H1 (cell line): ENCODE measurements around the gene HLX. TPM values are rescaled to one million over a fixed set of nuclear protein-coding genes. Genes with fewer than 3 reads are reported as not detected.

ENCODE experiments used
- CTCF ChIA-PET: fragments of 300-600 bp; sonication (Branson Sonifier 250); formaldehyde crosslinking; loops from one replicate; lab custom pipeline; 2021; ENCODE audit not compliant: partially characterized antibody; lab: Charles Lee
- POLR2A ChIA-PET: fragments of 300-600 bp; sonication (Branson Sonifier 250); formaldehyde crosslinking; loops from one replicate; lab custom pipeline; 2021; ENCODE audit warnings: inconsistent platforms; ENCODE audit not compliant: partially characterized antibody; lab: Charles Lee
- DNase-seq, 2 experiments: peaks; one replicate each; pipeline versions ENCODE4 v3.0.0 to v3.0.0-alpha.2; 2010 to 2022; ENCODE audit warnings: low spot score in 2 of 2, low read depth in 1 of 2, mixed read lengths in 1 of 2
- FAIRE-seq: peaks from 2 replicates; lab custom pipeline; 2011; peaks lifted over from hg19 to GRCh38; lab: Jason Lieb, UNC
- H2AFZ ChIP-seq: 2 replicates; pipeline ENCODE4 v1.8.1; 2012; ENCODE audit warnings: low read length, inconsistent platforms
- H2AK5ac ChIP-seq: 2 replicates; pipeline ENCODE4 v1.6.1; 2013; ENCODE audit warnings: low read depth, low read length
- H2BK120ac ChIP-seq: replicated peaks from 2 replicates; pipeline ENCODE3; 2013; ENCODE audit warnings: low read depth, low read length, inconsistent platforms
- H2BK12ac ChIP-seq: 2 replicates; pipeline ENCODE4 v1.6.1; 2013; ENCODE audit warnings: low read depth, low read length
- H2BK15ac ChIP-seq: 2 replicates; pipeline ENCODE4 v1.6.1; 2013; ENCODE audit warnings: low read length
- H2BK20ac ChIP-seq: 2 replicates; pipeline ENCODE4 v1.6.1; 2013; ENCODE audit warnings: low read length
- H2BK5ac ChIP-seq: 2 replicates; pipeline ENCODE4 v1.6.1; 2013; ENCODE audit warnings: low read depth, low read length
- H3K14ac ChIP-seq: 2 replicates; pipeline ENCODE4 v1.6.1; 2013; ENCODE audit warnings: inconsistent platforms; ENCODE audit not compliant: insufficient read length
- H3K18ac ChIP-seq: 2 replicates; pipeline ENCODE4 v1.6.1; 2013; ENCODE audit warnings: low read length; ENCODE audit errors: extremely low read depth
- H3K23ac ChIP-seq: 2 replicates; pipeline ENCODE4 v1.6.1; 2013; ENCODE audit warnings: inconsistent platforms; ENCODE audit not compliant: insufficient read length
- H3K23me2 ChIP-seq: 2 replicates; pipeline ENCODE4 v1.6.1; 2013; ENCODE audit warnings: low read depth, low read length
- H3K27ac ChIP-seq: 2 replicates; pipeline ENCODE4 v1.6.1; 2011; ENCODE audit warnings: low read depth, low read length, inconsistent platforms
- H3K27me3 ChIP-seq, 4 experiments: replicated peaks in 1 of 4; 1 replicate in 1 of 4; 2 replicates in 3 of 4; pipeline versions ENCODE4 v1.6.1 to v1.8.1; 2011 to 2013; ENCODE audit warnings: low read length in 3 of 4, mild to moderate bottlenecking in 3 of 4, inconsistent platforms in 2 of 4, mixed read lengths in 2 of 4, moderate library complexity in 1 of 4; ENCODE audit not compliant: control insufficient read depth in 3 of 4, insufficient read depth in 3 of 4; ENCODE audit errors: extremely low read depth in 1 of 4
- H3K36me3 ChIP-seq, 4 experiments: 2 replicates each; pipeline versions ENCODE4 v1.6.1 to v1.8.1; 2011 to 2013; ENCODE audit warnings: mild to moderate bottlenecking in 4 of 4, low read length in 3 of 4, moderate library complexity in 2 of 4, control low read depth in 1 of 4, inconsistent platforms in 1 of 4; ENCODE audit not compliant: insufficient read depth in 4 of 4, control insufficient read depth in 2 of 4
- H3K4ac ChIP-seq: replicated peaks from 2 replicates; pipeline ENCODE3; 2013; ENCODE audit warnings: low read length, low read depth, mixed read lengths, inconsistent platforms; ENCODE audit not compliant: insufficient read length
- H3K4me1 ChIP-seq, 4 experiments: replicated peaks in 1 of 4; 1 replicate in 1 of 4; 2 replicates in 3 of 4; pipeline versions ENCODE4 v1.6.1 to v1.8.1; 2011 to 2013; ENCODE audit warnings: low read length in 3 of 4, inconsistent platforms in 2 of 4, mixed read lengths in 1 of 4; ENCODE audit not compliant: insufficient read depth in 4 of 4, control insufficient read depth in 3 of 4
- H3K4me2 ChIP-seq, 2 experiments: 2 replicates each; pipeline versions ENCODE4 v1.6.1 to v1.8.1; 2011 to 2013; ENCODE audit warnings: low read depth in 2 of 2, low read length in 2 of 2, control low read depth in 1 of 2, inconsistent platforms in 1 of 2, mild to moderate bottlenecking in 1 of 2; ENCODE audit not compliant: insufficient read depth in 1 of 2
- H3K4me3 ChIP-seq, 4 experiments: fragments of 200-600, 300-600 bp in 1 of 4; sonication (generic), shearing (Covaris generic), sonication (Bioruptor Twin) in 1 of 4; 2 replicates each; pipeline versions ENCODE4 v1.5.1 to v1.8.1; 2011 to 2016; ENCODE audit warnings: low read length in 4 of 4, low read depth in 3 of 4, control low read depth in 2 of 4, inconsistent platforms in 2 of 4, mild to moderate bottlenecking in 2 of 4, mixed read lengths in 1 of 4, moderate library complexity in 1 of 4; ENCODE audit not compliant: insufficient read depth in 2 of 4; ENCODE audit errors: extremely low read depth in 1 of 4
- H3K56ac ChIP-seq: replicated peaks from 2 replicates; pipeline ENCODE3; 2013; ENCODE audit warnings: low read depth, mild to moderate bottlenecking, mixed read lengths, low read length, inconsistent platforms; ENCODE audit not compliant: insufficient read length
- H3K79me1 ChIP-seq: 2 replicates; pipeline ENCODE4 v1.6.1; 2013; ENCODE audit warnings: low read depth, low read length, control low read depth
- H3K79me2 ChIP-seq, 2 experiments: 2 replicates each; pipeline versions ENCODE4 v1.6.1 to v1.8.1; 2012 to 2013; ENCODE audit warnings: low read length in 2 of 2, mild to moderate bottlenecking in 2 of 2, inconsistent platforms in 1 of 2; ENCODE audit not compliant: insufficient read depth in 2 of 2, control insufficient read depth in 1 of 2
- H3K9ac ChIP-seq, 4 experiments: replicated peaks in 1 of 4; 1 replicate in 1 of 4; 2 replicates in 3 of 4; pipeline versions ENCODE4 v1.6.1 to v1.8.1; 2011 to 2013; ENCODE audit warnings: low read depth in 3 of 4, low read length in 3 of 4, control low read depth in 2 of 4, mild to moderate bottlenecking in 2 of 4, moderate library complexity in 2 of 4, inconsistent platforms in 1 of 4; ENCODE audit errors: extremely low read depth in 1 of 4
- H3K9me3 ChIP-seq, 2 experiments: 2 replicates each; pipeline versions ENCODE4 v1.6.1 to v1.8.1; 2012 to 2013; ENCODE audit warnings: mild to moderate bottlenecking in 2 of 2, moderate library complexity in 2 of 2, control low read depth in 1 of 2, inconsistent platforms in 1 of 2, low read depth in 1 of 2, low read length in 1 of 2, mixed read lengths in 1 of 2; ENCODE audit not compliant: insufficient read depth in 2 of 2
- H4K20me1 ChIP-seq, 2 experiments: replicated peaks in 1 of 2; 2 replicates each; pipeline versions ENCODE3 to v1.8.1; 2011 to 2013; ENCODE audit warnings: inconsistent platforms in 2 of 2, low read length in 2 of 2, mild to moderate bottlenecking in 1 of 2; ENCODE audit not compliant: insufficient read depth in 2 of 2, control insufficient read depth in 1 of 2
- H4K5ac ChIP-seq: 2 replicates; pipeline ENCODE4 v1.6.1; 2013; ENCODE audit warnings: low read length, low read depth, mixed read lengths, inconsistent platforms; ENCODE audit not compliant: insufficient read length
- H4K8ac ChIP-seq: 2 replicates; pipeline ENCODE4 v1.8.0; 2013; ENCODE audit warnings: mild to moderate bottlenecking, moderate library complexity, low read length, inconsistent platforms; ENCODE audit not compliant: insufficient read depth; ENCODE audit errors: extremely low read depth
- H4K91ac ChIP-seq: replicated peaks from 2 replicates; pipeline ENCODE3; 2013; ENCODE audit warnings: low read length, mixed read lengths, inconsistent platforms; ENCODE audit not compliant: insufficient read length
- BCL11A ChIP-seq, 2 experiments: IDR thresholded peaks; one replicate each; pipeline ENCODE4 v1.6.1; 2011; ENCODE audit warnings: low read depth in 2 of 2, low read length in 2 of 2, mild to moderate bottlenecking in 2 of 2
- BRCA1 ChIP-seq: IDR thresholded peaks from 2 replicates; pipeline ENCODE4 v1.6.1; 2012; ENCODE audit warnings: low read depth, low read length, improper control_type of control experiment
- CEBPB ChIP-seq: IDR thresholded peaks from 2 replicates; pipeline ENCODE4 v1.6.1; 2012; ENCODE audit warnings: low read depth, low read length
- EGR1 ChIP-seq: IDR thresholded peaks from 2 replicates; pipeline ENCODE4 v1.6.1; 2011; ENCODE audit warnings: low read depth, low read length, borderline replicate concordance
- PHF8 ChIP-seq: fragments of 200-600 bp; sonication (generic); conservative IDR thresholded peaks from 2 replicates; pipeline ENCODE4 v1.7.1; 2012; ENCODE audit warnings: low read depth, mild to moderate bottlenecking, inconsistent platforms, low read length, moderate library complexity
- RAD21 ChIP-seq, 2 experiments: IDR thresholded peaks in 1 of 2; conservative IDR thresholded peaks in 1 of 2; 2 replicates each; pipeline ENCODE4 v1.6.1; 2011; ENCODE audit warnings: low read depth in 2 of 2, low read length in 2 of 2, improper control_type of control experiment in 1 of 2, inconsistent platforms in 1 of 2, mild to moderate bottlenecking in 1 of 2, moderate library complexity in 1 of 2
- TBP ChIP-seq: IDR thresholded peaks from 2 replicates; pipeline ENCODE4 v1.6.1; 2011; ENCODE audit warnings: low read depth, low read length, improper control_type of control experiment
- WGBS, 2 experiments: shearing (Covaris generic) in 1 of 2; methylation state at CpG; one replicate each; pipeline versions ENCODE4 v1.1.6 to v1.1.7; 2013 to 2015; ENCODE audit warnings: low lambda C conversion rate in 2 of 2, mixed read lengths in 2 of 2, inconsistent platforms in 1 of 2, low coverage in 1 of 2, missing lambda C conversion rate in 1 of 2; ENCODE audit not compliant: insufficient replicate concordance in 2 of 2, insufficient coverage in 1 of 2, insufficient read length in 1 of 2; ENCODE audit errors: extremely low coverage in 1 of 2, missing lambda C conversion rate in 1 of 2; 5-methylcytosine and 5-hydroxymethylcytosine counted together
- polyA plus RNA-seq, 7 experiments: library from polyadenylated mRNA; depleted of rRNA in 3 of 7; stranded (reverse) in 5 of 7; unstranded in 2 of 7; fragments of >200 nt in 5 of 7; fragments of 200-250 nt in 2 of 7; gene quantifications; 1 replicate in 5 of 7; 2 replicates in 1 of 7; 4 replicates in 1 of 7; pipeline versions ENCODE4 v1.2.1 to v1.2.3, GENCODE V29; 2011 to 2013; ENCODE audit warnings: missing spikeins in 2 of 7, mixed read lengths in 2 of 7
- total RNA-seq: library from RNA; stranded (reverse); fragmentation: NEBNext Ultra II Directional; extraction: Animal tissue kit (Norgen Biotek cat#: 25700); gene quantifications from 2 replicates; pipeline ENCODE4 v1.2.1, GENCODE V29; 2021
- TF ChIP-seq, protein P1 (sequence below): IDR thresholded peaks from 2 replicates; pipeline ENCODE4 v1.6.1; 2011; ENCODE audit warnings: low read depth, mild to moderate bottlenecking, low read length; ENCODE audit not compliant: insufficient read depth

HLX gene
- total and polyA plus RNA-seq, 2 of the 8 experiments (the other 6 are each of a cell fraction or from before 2014, with no cell fraction given), result 0.11 to 0.30 TPM

DNA sequence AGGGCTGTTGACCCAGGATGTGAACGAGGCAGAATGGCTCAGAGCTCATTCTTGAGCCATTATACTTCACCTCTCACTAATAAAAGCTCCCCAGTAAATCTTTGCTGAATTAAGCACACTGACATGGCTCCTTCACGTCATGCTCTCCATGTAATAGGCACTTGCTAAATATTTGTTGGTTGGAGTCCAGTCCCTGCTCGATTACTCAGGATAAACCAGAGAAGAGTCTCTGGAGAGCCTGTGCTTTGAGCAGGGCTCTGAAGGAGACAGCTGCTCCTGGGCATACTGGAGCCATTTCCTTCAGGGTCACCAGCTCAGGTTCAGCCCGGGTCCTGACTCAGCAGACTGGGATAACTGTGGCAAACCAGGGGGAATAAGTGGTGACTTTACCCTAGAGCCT lies 46.9 kb downstream of the HLX start:
- CTCF ChIA-PET, result interaction anchor here (0.8 to 1.3 kb wide), 3 partner anchors 50 to 345 kb away, joined by 3 to 4 read pairs (median 3); no protein-coding TSS in a partner anchor
- Histone ChIP-seq H3K36me3 (no peaks in the 10 kb centered on the region), H3K79me2 (no peaks in the 10 kb centered on the region), H4K8ac (no peak overlapping the region), H3K4ac (no peak overlapping the region), H3K27ac (no peak overlapping the region), H2BK5ac (no peak overlapping the region), H3K23me2 (no peaks in the 10 kb centered on the region), H2AFZ (no peak overlapping the region), H2BK120ac (no peak overlapping the region), H2AK5ac (no peak overlapping the region), H3K14ac (no peak overlapping the region), H3K4me1 (peaks cover 2 to 6% (median 4%) of the 10 kb centered on the region in 4 experiments; a peak in 4 of 7 replicates), H4K91ac (no peak overlapping the region), H2BK12ac (no peak overlapping the region), H2BK15ac (no peak overlapping the region), H3K27me3 (no peaks in the 10 kb centered on the region), H3K4me3 (no peak overlapping the region), H4K20me1 (no peaks in the 10 kb centered on the region), H4K5ac (no peak overlapping the region), H3K23ac (no peak overlapping the region), H2BK20ac (no peak overlapping the region), H3K79me1 (no peaks in the 10 kb centered on the region), H3K9ac (no peak overlapping the region), H3K56ac (no peak overlapping the region), H3K18ac (no peak overlapping the region), H3K9me3 (no peaks in the 10 kb centered on the region), H3K4me2 (no peak overlapping the region)
- no peak for FAIRE-seq
- 87% methylated on average over 4 of the region's 4 CpGs; no CpG with 5 or more reads in 1 of the 2 experiments for WGBS, 2 experiments
- POLR2A ChIA-PET, result no interaction called here
- no peak for DNase-seq
- TF ChIP-seq, protein P1, sequence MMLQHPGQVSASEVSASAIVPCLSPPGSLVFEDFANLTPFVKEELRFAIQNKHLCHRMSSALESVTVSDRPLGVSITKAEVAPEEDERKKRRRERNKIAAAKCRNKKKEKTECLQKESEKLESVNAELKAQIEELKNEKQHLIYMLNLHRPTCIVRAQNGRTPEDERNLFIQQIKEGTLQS, result no peak
- TF ChIP-seq RAD21 (IDR thresholded peaks at IDR 0.05 in 1 of 2, conservative IDR thresholded peaks at IDR 0.05 in 1 of 2; ENCODE audit: low read depth in 2 of 2, low read length in 2 of 2) (no peak), TBP (no peak), CEBPB (no peak), BCL11A (IDR thresholded peaks at IDR 0.05; ENCODE audit: low read depth in 2 of 2, low read length in 2 of 2) (no peak), EGR1 (no peak), BRCA1 (no peak), PHF8 (no peak)
